Gastroesophageal sphincter (tissue), 3 donors: ENCODE data around the gene UBE4B.
"Not testable (repeated sequence)": the region's sequence is repeated elsewhere in the genome, so short reads cannot be mapped to it uniquely, and the experiment has no call there.

Experiments
- EP300 ChIP-seq: sonication (generic); formaldehyde crosslinking; IDR thresholded peaks from one replicate; pipeline ENCODE4 v1.6.1; 2017; ENCODE audit warnings: antibody characterized with exemption, mild to moderate bottlenecking
- POLR2A ChIP-seq, 2 donors: fragments of 450-650 bp; IDR thresholded peaks; one replicate each; pipeline ENCODE4 v1.6.1; 2017; ENCODE audit warnings: antibody characterized with exemption in 2 of 2, mild to moderate bottlenecking in 2 of 2, moderate library complexity in 1 of 2
- POLR2AphosphoS5 ChIP-seq: sonication (generic); formaldehyde crosslinking; IDR thresholded peaks from one replicate; pipeline ENCODE4 v1.6.1; 2017; ENCODE audit warnings: antibody characterized with exemption
- TF ChIP-seq, protein P1 (sequence below), 4 experiments: fragments of 200-600 bp in 2 of 4; fragments of 450-650 bp in 2 of 4; sonication (generic) in 1 of 4; IDR thresholded peaks; one replicate each; pipeline ENCODE4 v1.5.1; 2017 to 2019; ENCODE audit warnings: antibody characterized with exemption in 4 of 4, mild to moderate bottlenecking in 2 of 4, moderate library complexity in 2 of 4

DNA sequence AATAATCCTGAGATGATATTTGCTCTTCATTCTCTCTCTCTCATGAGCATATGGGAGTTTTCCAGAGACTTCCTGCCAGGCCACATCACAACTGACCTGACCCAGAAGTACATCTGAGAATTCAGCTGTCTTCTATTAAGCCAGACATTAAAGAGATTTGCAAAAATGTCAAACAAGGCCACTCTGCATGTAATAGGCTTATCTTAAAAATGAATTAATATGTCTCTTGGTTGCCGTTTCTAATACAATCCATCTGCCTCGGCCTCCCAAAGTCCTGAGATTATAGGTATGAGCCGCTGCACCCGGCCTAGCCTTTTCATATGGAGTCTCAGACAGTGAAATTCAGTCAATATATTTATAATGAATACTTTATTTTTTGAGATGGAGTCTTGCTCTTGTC is 10.8 kb upstream of the UBE4B start:
- TF ChIP-seq, protein P1, sequence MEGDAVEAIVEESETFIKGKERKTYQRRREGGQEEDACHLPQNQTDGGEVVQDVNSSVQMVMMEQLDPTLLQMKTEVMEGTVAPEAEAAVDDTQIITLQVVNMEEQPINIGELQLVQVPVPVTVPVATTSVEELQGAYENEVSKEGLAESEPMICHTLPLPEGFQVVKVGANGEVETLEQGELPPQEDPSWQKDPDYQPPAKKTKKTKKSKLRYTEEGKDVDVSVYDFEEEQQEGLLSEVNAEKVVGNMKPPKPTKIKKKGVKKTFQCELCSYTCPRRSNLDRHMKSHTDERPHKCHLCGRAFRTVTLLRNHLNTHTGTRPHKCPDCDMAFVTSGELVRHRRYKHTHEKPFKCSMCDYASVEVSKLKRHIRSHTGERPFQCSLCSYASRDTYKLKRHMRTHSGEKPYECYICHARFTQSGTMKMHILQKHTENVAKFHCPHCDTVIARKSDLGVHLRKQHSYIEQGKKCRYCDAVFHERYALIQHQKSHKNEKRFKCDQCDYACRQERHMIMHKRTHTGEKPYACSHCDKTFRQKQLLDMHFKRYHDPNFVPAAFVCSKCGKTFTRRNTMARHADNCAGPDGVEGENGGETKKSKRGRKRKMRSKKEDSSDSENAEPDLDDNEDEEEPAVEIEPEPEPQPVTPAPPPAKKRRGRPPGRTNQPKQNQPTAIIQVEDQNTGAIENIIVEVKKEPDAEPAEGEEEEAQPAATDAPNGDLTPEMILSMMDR (IDR thresholded peaks at IDR 0.05): not testable (repeated sequence)
- not testable (repeated sequence) for TF ChIP-seq POLR2A (IDR thresholded peaks at IDR 0.05); EP300; POLR2AphosphoS5
